DOHH2 (cell line): ENCODE measurements around the gene KDF1.

Source experiments
- EZH2phosphoT487 ChIP-seq: fragments of 200-600 bp; sonication (generic); IDR thresholded peaks from 2 replicates; pipeline ENCODE4 v1.6.1; 2017; ENCODE audit warnings: borderline replicate concordance, mild to moderate bottlenecking, antibody characterized with exemption, low read length, moderate library complexity, mixed read lengths
- TF ChIP-seq, protein P1 (sequence below): fragments of 200-600 bp; sonication (generic); IDR thresholded peaks from one replicate; pipeline ENCODE4 v1.5.1; 2014; ENCODE audit warnings: antibody characterized with exemption, mild to moderate bottlenecking, low read depth, low read length; ENCODE audit not compliant: poor library complexity, severe bottlenecking

DNA sequence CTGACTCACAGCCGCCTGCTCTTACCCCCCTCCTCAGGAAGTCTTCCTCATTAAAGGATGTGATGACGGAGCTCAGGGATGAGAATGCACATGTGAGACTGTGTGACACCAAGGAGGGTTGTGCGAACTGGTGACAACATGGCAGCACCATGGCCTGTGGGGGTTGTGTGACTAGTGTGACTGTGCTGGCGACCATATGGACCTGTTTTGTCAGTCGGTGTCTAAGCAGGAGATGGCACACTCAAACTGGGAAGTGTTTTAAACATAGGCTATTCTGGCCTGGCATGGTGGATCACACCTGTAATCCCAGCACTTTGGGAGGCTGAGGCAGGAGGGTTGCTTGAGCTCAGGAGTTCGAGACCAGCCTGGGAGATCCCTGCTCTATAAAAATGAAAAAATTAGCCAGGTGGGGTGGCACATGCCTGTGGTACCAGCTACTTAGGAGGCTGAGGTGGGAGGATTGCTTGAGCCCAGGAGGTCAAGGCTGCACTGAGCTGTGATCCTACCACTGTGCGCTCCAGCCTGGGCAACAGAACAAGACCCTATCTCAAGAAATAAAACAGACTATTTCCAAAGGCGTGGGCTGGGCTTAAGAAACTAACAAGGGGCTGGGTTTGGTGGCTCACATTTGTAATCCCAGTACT lies 40.7 kb upstream of the KDF1 start:
- TF ChIP-seq, protein P1, sequence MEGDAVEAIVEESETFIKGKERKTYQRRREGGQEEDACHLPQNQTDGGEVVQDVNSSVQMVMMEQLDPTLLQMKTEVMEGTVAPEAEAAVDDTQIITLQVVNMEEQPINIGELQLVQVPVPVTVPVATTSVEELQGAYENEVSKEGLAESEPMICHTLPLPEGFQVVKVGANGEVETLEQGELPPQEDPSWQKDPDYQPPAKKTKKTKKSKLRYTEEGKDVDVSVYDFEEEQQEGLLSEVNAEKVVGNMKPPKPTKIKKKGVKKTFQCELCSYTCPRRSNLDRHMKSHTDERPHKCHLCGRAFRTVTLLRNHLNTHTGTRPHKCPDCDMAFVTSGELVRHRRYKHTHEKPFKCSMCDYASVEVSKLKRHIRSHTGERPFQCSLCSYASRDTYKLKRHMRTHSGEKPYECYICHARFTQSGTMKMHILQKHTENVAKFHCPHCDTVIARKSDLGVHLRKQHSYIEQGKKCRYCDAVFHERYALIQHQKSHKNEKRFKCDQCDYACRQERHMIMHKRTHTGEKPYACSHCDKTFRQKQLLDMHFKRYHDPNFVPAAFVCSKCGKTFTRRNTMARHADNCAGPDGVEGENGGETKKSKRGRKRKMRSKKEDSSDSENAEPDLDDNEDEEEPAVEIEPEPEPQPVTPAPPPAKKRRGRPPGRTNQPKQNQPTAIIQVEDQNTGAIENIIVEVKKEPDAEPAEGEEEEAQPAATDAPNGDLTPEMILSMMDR: no peak
- TF ChIP-seq EZH2phosphoT487: no peak
